OCI-M2 (cell line): ENCODE results near the gene VPS37B.
"Not testable (repeated sequence)": the region's sequence is repeated elsewhere in the genome, so short reads cannot be mapped to it uniquely, and the experiment has no call there.

Experiments used
- DNase-seq: peaks from one replicate; lab custom pipeline; 2025; ENCODE audit not compliant: unreplicated experiment; lab: John Stamatoyannopoulos, UW

VPS37B gene

DNA sequence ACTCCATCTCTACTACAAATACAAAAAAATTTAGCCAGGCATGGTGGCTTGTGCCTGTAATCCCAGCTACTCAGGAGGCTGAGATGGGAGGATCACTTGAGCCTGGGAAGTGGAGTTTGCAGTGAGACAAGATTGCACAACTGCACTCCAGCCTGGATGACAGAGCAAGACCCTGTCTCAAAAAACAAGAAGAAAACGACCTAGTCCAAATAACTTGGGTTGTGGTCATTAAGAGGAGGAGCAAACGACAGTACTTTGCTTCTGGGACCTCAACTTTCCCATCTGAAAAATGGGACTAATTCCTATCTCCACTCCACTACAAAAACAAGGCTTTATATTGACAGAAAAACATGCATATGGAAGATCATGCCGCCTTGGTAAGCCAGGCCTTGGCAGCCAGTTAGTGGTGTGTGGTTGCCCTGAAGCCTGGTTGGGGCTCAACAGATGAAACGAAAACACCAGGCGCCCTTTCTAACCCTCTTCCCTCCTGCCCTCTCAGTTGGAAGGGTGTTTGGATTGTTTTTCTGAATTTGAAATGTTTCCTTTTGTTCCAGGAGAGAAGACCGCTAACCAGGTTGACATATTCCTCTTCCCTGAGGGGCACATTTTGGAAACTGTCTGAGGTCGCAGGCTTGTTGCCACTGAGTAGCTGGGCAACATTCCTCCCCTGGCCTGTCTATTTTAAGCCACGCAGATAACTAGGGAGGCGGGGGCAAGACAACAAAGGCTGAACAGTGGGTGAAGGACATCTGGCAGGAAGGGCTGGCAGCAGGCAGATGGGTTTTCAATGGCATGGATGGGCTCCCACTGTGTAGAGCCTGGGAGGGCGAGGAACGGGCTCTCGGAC, 13.7 kb upstream of the VPS37B start:
- no peak for DNase-seq

DNA sequence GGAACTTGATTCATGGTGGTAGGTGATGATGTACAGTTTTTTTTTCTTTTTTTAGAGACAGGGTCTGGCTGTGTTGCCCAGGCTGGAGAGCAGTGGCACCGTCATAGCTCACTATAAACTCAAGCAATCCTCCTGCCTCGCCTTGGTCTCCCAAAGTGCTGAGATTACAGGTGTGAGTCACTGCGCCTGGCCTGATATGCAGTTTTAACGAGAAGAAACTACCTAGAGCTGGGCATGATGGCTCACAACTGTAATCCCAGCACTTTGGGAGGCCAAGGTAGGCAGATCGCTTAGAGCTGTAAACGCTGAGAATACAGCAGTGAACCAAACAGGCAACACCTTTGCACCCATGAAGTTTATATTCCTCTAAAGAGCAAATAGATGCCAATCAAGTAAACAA, 13.0 kb upstream of the VPS37B start:
- no peak for DNase-seq

DNA sequence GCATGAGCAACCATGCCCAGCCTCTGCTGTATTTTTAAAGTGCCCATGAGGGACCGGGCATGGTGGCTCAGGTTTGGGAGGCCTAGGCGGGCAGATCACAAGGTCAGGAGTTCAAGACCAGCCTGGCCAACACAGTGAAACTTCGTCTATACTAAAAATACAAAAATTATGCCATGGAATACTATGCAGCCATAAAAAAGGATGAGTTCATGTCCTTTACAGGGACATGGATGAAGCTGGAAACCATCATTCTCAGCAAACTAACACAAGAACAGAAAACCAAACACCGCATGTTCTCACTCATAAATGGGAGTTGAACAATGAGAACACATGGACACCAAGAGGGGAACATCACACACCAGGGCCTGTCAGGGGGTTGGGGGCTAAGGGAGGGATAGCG, 9.3 kb upstream of the VPS37B start:
- DNase-seq, result not testable (repeated sequence)

DNA sequence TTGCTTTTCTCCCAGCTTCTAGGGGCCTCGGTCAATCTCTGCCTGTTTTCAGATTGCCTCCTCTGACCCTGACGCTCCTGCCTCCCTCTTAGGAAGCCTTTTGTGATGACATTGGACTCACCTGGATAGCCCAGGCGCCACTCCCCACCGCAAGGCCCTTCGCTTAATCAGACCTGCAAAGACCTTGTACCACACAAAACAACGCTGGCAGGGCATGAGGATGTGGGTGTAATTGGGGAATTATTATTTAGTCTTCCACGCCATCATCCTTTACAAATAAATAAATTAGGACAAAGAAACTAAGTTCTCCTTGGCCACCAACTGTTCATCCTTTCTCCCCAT, 7.7 kb upstream of the VPS37B start:
- no peak for DNase-seq

DNA sequence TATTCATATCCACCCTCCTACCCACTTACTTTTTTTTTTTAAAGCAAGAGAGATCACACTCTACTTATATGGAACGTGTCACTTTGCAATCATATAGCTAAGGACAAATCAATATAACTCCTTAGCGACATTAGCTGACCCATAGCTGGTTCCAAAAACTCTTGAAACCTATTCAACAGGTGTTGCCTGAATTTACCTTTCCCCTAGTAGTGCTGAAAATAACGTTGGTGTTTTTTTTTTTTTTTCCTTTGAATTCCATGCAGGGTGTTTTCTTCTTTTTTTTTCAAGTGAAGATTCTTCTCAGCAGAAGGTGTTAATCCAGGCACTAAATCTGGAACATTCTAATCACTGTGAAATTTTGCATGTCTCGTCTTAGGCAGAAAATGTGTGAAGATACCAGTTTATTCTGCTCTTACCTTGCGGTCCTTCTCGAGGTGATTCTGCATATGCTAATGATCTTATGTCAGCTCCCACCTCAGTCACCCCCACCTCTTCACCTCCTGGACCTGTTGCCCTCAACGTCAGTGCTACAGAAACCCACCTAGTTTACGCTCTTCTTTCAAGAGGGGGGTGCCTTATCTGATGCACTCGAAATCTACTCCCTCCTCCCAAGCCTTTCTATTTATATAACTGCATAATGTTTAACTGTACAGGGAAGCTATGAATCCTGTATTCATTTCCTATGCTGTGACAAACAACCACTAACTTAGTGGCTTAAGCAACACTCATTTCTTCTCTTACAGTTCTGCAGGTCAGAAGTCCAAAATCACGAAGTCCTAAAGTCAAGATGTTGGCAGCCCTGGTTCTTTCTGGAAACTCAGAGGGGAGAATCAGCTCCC, 7.1 kb upstream of the VPS37B start:
- DNase-seq, result no peak

GRCh38 chr12:122899887-122900286, 4.0 kb upstream of the VPS37B start:
- no peak for DNase-seq

DNA sequence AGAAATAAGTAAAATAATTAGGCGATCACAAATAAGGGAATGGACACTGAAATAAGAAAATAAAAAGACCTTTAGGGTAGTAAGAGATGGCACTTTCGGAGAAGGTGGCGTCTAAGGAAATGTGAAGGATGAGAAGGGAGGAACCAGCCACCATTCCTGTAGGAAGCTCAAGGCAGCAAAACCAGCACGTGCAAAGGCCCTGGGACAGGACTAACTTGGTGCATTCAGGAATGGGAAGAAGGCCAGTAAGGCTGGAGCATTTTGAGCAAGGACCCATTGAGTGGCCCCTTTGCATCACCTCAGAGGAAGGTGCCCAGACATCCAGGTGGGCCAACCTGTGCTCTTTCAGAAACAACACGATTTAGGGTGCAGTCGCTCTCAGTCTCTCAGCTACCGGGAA, 738 bp upstream of the VPS37B start:
- DNase-seq, result no peak

DNA sequence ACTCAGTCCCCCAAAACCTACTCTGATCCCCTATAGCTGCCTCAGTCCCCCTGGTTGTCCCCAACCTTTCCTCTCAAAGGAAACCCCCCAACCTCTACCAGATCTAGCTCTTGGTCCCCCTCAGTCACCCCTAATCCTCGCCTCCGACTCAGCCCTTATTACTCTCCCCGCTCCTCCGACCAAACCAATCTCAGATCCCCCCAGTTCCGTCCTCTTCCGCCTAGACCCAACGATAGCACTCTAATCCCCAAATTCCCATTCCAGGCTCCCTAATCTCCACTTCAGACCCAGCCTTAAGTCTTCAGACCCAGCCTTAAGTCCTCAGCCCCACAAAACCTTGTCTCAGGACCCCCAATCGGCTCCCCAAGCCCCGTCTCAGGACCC, 612 bp downstream of the VPS37B start:
- no peak for DNase-seq

DNA sequence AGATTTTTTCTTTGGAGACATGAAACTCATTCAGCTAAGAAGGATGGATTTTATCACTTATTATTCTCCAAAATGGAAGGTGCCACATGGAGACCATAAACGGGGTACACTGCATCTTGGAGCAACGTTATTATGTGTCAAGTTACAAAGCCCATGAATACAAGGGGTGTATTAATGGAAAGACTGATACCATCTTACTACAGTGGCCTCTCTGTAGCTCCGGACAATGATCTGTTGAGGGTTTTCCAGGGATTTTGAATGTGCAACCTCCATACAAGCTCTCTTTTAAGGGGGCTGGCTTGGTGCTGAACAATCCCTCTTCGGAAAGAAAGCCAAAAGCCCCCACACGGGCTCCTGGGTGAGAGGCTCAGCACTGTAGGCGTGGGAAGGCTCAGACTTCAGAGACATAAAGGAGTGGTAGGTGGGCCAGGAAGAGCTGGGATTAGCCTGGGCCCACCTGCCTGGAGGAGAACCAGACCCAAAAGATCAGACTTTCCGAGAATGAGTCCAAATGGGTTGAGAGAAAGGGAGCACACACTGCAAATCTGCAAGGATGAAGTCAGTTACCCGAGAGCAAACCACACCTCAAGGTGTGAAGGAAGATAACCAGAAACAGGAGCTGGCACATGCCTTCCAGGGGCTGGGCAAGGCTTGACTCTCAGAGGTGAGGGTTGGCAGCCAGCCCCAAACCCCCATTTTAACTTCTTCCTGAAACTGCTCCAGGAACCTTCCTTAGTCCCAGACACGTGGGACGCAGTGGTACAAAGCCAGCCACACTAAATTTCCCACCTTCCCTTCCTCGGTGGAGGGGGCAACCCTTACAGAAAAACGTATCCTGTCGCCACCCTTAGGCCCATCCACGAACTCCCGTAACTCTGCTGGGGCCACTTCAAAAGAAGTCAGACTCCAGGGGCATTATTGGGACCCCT, 1.5 kb downstream of the VPS37B start:
- DNase-seq, result no peak

- no peak for DNase-seq
Observed at GRCh38 chr12:122893208-122894153, 2.4 kb downstream of the VPS37B start.

DNA sequence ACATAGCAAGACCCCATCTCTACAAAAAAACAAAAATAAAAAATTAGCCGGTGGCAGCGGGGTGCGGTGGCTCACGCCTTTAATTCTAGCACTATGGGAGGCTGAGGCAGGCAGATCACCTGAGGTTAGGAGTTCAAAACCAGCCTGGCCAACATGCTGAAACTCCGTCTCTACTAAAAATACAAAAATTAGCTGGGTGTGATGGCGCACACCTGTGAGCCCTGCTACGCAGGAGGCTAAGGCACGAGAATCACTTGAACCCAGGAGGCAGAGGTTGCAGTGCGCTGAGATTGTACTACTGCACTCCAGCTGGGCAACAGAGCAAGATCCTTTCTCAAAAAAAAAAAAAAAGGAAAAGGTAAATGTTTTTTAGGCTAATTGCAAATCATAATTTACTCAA, 3.2 kb downstream of the VPS37B start:
- not testable (repeated sequence) for DNase-seq

- no peak for DNase-seq
Observed at GRCh38 chr12:122891661-122892525, 4.0 kb downstream of the VPS37B start.

GRCh38 chr12:122889761-122890520, 6.0 kb downstream of the VPS37B start:
- no peak for DNase-seq

- no peak for DNase-seq
Observed at GRCh38 chr12:122888232-122888752, 7.6 kb downstream of the VPS37B start.

- DNase-seq, result no peak
Observed at GRCh38 chr12:122887819-122888212, 8.1 kb downstream of the VPS37B start.

- peak; percentile 85 for DNase-seq
Observed at GRCh38 chr12:122886851-122887818, 8.8 kb downstream of the VPS37B start.

GRCh38 chr12:122886161-122886560, 9.8 kb downstream of the VPS37B start:
- no peak for DNase-seq
